Mesothelial cell of epicardium (in vitro differentiated cells): ENCODE measurements around the gene NTSR1. TPM values are rescaled to one million over a fixed set of nuclear protein-coding genes. Genes with fewer than 3 reads are reported as not detected.

ENCODE experiments used
- DNase-seq, 2 experiments: peaks; one replicate each; pipeline ENCODE4 v3.0.0; 2021; ENCODE audit warnings: low spot score in 2 of 2; ENCODE audit not compliant: unreplicated experiment in 2 of 2
- H3K27ac Mint-ChIP-seq: 2 replicates; pipeline ENCODE4 v1.8.0; 2021; ENCODE audit warnings: mixed read lengths
- H3K27me3 Mint-ChIP-seq: 2 replicates; pipeline ENCODE4 v1.8.0; 2021; ENCODE audit warnings: low read depth, mixed read lengths
- H3K36me3 Mint-ChIP-seq: 2 replicates; pipeline ENCODE4 v1.8.0; 2021; ENCODE audit warnings: mixed read lengths
- H3K4me1 Mint-ChIP-seq: 2 replicates; pipeline ENCODE4 v1.8.0; 2021; ENCODE audit warnings: mixed read lengths
- H3K4me3 Mint-ChIP-seq: 2 replicates; pipeline ENCODE4 v1.8.0; 2021; ENCODE audit warnings: mild to moderate bottlenecking, moderate library complexity, mixed read lengths
- H3K9me3 Mint-ChIP-seq: 2 replicates; pipeline ENCODE4 v1.8.0; 2021; ENCODE audit warnings: mixed read lengths
- CTCF ChIP-seq: fragments of 200-600 bp; sonication (generic); IDR thresholded peaks from one replicate; pipeline ENCODE4 v1.5.0; 2021; ENCODE audit warnings: antibody characterized with exemption; ENCODE audit not compliant: unreplicated experiment
- total RNA-seq: library from RNA; stranded (reverse); gene quantifications from 3 replicates; pipeline ENCODE4 v1.2.1, GENCODE V29; 2021

The NTSR1 gene
- total RNA-seq, 1 donor from 2014 or later, result 0.36 TPM

DNA sequence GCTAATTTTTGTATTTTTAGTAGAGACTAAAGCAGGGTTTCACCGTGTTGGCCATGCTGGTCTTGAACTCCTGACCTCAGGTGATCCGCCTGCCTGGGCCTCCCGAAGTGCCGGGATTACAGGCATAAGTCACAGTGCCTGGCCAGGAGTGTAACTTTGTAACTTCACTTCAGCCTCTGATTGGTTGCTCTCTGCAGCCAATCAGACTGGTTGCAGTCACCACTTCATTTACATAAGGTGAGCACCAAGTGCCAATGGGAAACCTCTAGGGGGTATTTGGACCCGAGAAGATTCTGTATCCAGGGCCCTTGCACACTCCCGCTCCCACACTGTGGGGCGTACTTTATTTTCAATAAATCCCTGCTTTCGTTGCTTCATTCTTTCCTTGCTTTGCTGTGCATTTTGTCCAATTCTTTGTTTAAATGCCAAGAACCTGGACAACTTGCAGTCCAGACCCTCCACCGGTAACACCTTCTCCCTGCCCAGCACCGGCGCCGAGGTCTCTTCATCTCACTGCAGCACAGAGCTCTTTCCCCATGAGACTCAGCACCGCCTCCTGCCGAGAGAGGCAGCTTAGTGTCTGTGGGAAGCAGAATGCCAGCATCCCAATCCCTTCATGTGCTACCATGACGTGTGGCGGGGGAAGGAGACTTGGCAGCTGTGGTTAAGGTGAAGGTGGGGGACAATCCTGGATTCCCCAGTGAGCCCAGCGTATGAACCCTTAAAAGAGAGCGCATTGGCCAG is 73.7 kb downstream of the NTSR1 start:
- TF ChIP-seq CTCF, result no peak
- Mint-ChIP-seq H3K36me3 (no peaks in the 10 kb centered on the region), H3K4me3 (no peak overlapping the region), H3K9me3 (no peaks in the 10 kb centered on the region), H3K27ac (peak overlapping the region; percentile 90), H3K27me3 (no peaks in the 10 kb centered on the region), H3K4me1 (peaks cover 33% of the 10 kb centered on the region)
- DNase-seq, result no peak

GRCh38 chr20:62782893-62783278 is 74.2 kb downstream of the NTSR1 start:
- TF ChIP-seq CTCF, result no peak
- Mint-ChIP-seq H3K27ac (peak overlapping the region; percentile 90), H3K36me3 (no peaks in the 10 kb centered on the region), H3K4me1 (peaks cover 39% of the 10 kb centered on the region), H3K27me3 (no peaks in the 10 kb centered on the region), H3K4me3 (no peak overlapping the region), H3K9me3 (no peaks in the 10 kb centered on the region)
- DNase-seq, result no peak

GRCh38 chr20:62784497-62784896 is 75.9 kb downstream of the NTSR1 start:
- no peaks in the 10 kb centered on the region for H3K9me3 Mint-ChIP-seq
- no peaks in the 10 kb centered on the region for H3K36me3 Mint-ChIP-seq
- peaks cover 41% of the 10 kb centered on the region for H3K4me1 Mint-ChIP-seq
- DNase-seq, result no peak
- peak overlapping the region; percentile 66 for H3K27ac Mint-ChIP-seq
- H3K4me3 Mint-ChIP-seq, result no peak overlapping the region
- no peaks in the 10 kb centered on the region for H3K27me3 Mint-ChIP-seq
- no peak for TF ChIP-seq CTCF

GRCh38 chr20:62785393-62785792 is 76.8 kb downstream of the NTSR1 start:
- no peak for DNase-seq
- TF ChIP-seq CTCF, result no peak
- Mint-ChIP-seq H3K27ac (peak overlapping the region; percentile 95), H3K9me3 (no peaks in the 10 kb centered on the region), H3K4me1 (peaks cover 41% of the 10 kb centered on the region), H3K4me3 (peak overlapping the region; percentile 3), H3K27me3 (no peaks in the 10 kb centered on the region), H3K36me3 (no peaks in the 10 kb centered on the region)

DNA sequence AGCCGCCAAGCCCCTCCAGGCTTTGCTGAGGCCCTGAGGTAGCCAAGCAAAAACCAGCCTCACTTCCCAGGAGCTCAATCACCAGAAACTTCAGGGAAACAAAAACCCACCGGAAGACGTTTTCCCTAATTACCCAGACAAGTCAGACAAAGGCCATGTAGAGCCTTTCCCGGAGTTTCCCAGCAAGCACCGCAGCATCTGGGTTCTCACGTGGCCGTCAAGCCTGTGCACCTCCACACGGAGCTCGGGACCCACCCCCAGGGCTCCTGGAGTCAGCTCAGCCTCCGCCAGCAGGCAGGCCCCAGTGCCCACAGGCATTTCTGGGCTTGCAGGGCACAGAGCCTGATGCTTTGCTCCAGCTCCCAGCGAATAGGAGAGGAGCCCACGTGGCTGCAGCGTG is 77.5 kb downstream of the NTSR1 start:
- no peak overlapping the region for H3K4me3 Mint-ChIP-seq
- H3K36me3 Mint-ChIP-seq, result no peaks in the 10 kb centered on the region
- no peaks in the 10 kb centered on the region for H3K27me3 Mint-ChIP-seq
- DNase-seq, result no peak
- H3K9me3 Mint-ChIP-seq, result no peaks in the 10 kb centered on the region
- H3K27ac Mint-ChIP-seq, result peak overlapping the region; percentile 95
- peaks cover 42% of the 10 kb centered on the region for H3K4me1 Mint-ChIP-seq
- TF ChIP-seq CTCF, result no peak

DNA sequence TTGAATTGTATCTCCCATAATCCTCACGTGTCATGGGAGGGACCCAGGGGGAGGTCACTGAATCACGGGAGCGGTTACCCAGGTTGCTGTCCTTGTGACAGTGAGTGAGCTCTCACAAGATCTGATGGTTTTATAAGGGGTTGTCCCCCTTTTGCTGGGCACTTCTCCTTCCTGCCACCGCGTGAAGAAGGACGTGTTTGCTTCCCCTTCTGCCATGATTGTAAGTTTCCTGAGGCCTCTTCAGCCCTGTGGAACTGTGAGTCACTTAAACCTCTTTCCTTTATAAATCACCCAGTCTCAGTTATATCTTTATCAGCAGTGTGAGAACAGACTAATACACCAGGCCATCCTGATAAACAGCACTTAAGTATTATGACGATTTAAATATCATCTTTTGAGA is 78.7 kb downstream of the NTSR1 start:
- no peaks in the 10 kb centered on the region for H3K36me3 Mint-ChIP-seq
- no peak overlapping the region for H3K4me3 Mint-ChIP-seq
- no peaks in the 10 kb centered on the region for H3K9me3 Mint-ChIP-seq
- peak overlapping the region; percentile 82 for H3K27ac Mint-ChIP-seq
- DNase-seq, result no peak
- peaks cover 47% of the 10 kb centered on the region for H3K4me1 Mint-ChIP-seq
- H3K27me3 Mint-ChIP-seq, result peaks cover 1% of the 10 kb centered on the region
- TF ChIP-seq CTCF, result no peak
